Sigmoid colon (tissue), 7 donors: Measurements from ENCODE around the gene CENPF. TPM values are rescaled to one million over a fixed set of nuclear protein-coding genes. Genes with fewer than 3 reads are reported as not detected.
"Not testable (repeated sequence)": the region's sequence is repeated elsewhere in the genome, so short reads cannot be mapped to it uniquely, and the experiment has no call there.

Source experiments
- DNase-seq: peaks from one replicate; pipeline ENCODE4 v3.0.0-alpha.2; 2019
- H3K27ac ChIP-seq, 4 donors: fragments of 200-600 bp; sonication (generic); one replicate each; pipeline ENCODE4 v1.5.1; 2016 to 2019; ENCODE audit warnings: mild to moderate bottlenecking in 1 of 4
- H3K27me3 ChIP-seq, 3 donors: fragments of 200-600 bp; sonication (generic); one replicate each; pipeline ENCODE4 v1.5.1; 2019; ENCODE audit warnings: mild to moderate bottlenecking in 1 of 3
- H3K36me3 ChIP-seq, 4 donors: fragments of 200-600 bp; sonication (generic); one replicate each; pipeline ENCODE4 v1.5.1; 2016 to 2019
- H3K4me1 ChIP-seq, 4 donors: fragments of 200-600 bp; sonication (generic); one replicate each; pipeline ENCODE4 v1.5.1; 2017 to 2019
- H3K4me3 ChIP-seq, 4 donors: fragments of 200-600 bp; sonication (generic); one replicate each; pipeline ENCODE4 v1.5.1; 2017 to 2019; ENCODE audit warnings: mild to moderate bottlenecking in 2 of 4, moderate library complexity in 1 of 4
- H3K9me3 ChIP-seq, 4 donors: fragments of 200-600 bp in 3 of 4; sonication (generic) in 3 of 4; one replicate each; pipeline versions ENCODE4 v1.5.1 to v1.6.1; 2013 to 2019
- CTCF ChIP-seq, 4 experiments: fragments of 450-650 bp in 3 of 4; fragments of 200-600 bp in 1 of 4; IDR thresholded peaks; one replicate each; pipeline ENCODE4 v1.5.1; 2016 to 2019; ENCODE audit warnings: antibody characterized with exemption in 4 of 4, mild to moderate bottlenecking in 3 of 4, moderate library complexity in 2 of 4
- EP300 ChIP-seq, 4 donors: sonication (generic); formaldehyde crosslinking; IDR thresholded peaks; one replicate each; pipeline ENCODE4 v1.6.1; 2017; ENCODE audit warnings: antibody characterized with exemption in 4 of 4
- POLR2A ChIP-seq, 2 donors: fragments of 450-650 bp; IDR thresholded peaks; one replicate each; pipeline ENCODE4 v1.6.1; 2016; ENCODE audit warnings: antibody characterized with exemption in 2 of 2, mild to moderate bottlenecking in 2 of 2, moderate library complexity in 2 of 2
- POLR2AphosphoS5 ChIP-seq, 4 donors: sonication (generic); formaldehyde crosslinking; IDR thresholded peaks; one replicate each; pipeline ENCODE4 v1.6.1; 2017; ENCODE audit warnings: antibody characterized with exemption in 4 of 4
- WGBS, 2 donors: extraction: QIAGEN DNeasy Blood & Tissue Kit; methylation state at CpG; one replicate each; pipeline ENCODE4 v1.1.7; 2013; 5-methylcytosine and 5-hydroxymethylcytosine counted together
- intact Hi-C: fragments of 100-400 bp; cut with DNase I; formaldehyde crosslinking; loops from one replicate; pipeline ENCODE4 v1.15.1; 2023
- polyA plus RNA-seq, 3 donors: library from polyadenylated mRNA; stranded (reverse); fragments of 200-250 nt; gene quantifications; one replicate each; pipeline ENCODE4 v1.2.3, GENCODE V29; 2013
- total RNA-seq, 4 donors: library from RNA; depleted of rRNA; stranded (reverse); fragments of >200 nt; gene quantifications; one replicate each; pipeline ENCODE4 v1.1.0, GENCODE V29; 2016
- donor health status: healthy with polysubstance abuse.
- donor health status: Bipolar disorder and iron deficiency.
- donor health status: healthy.

Gene CENPF
- total and polyA plus RNA-seq, 7 donors, result 0.36 to 25.2 (median 1.9) TPM

DNA sequence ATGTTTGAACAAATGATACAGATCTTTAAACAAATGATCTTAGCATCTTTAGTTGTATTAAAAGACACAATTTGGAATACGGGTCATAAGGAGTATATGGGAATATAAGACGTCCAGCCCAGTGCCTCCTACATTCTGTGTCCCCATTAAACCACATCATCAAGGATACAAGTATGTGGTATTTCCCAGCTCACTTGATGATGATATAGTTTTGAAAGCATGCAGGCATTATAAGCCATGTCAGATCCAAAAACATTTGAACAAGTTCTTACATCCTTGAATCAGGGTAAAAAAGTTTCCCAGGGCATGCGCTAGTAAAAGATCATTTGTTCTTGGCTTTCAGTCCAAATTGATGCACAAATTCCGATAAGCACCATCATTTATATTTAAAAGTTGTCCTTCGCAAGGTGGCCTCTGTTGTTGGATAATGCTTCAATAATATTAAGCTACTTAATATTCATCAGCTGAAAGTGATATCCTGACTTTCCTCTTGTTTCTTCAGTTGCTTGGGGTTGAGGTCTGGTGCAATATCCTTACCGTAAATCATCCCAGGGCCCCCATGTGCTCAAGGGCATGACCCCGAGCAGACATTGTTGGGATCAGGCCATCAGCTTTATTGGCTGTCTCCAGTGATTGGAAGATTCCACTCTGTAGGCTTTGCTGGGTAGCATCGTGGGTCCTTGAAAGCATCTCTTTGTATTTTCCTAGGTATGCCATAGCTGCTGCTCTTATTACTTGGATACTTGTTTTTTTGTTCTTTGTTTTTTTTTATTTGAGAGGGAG lies 61.8 kb downstream of the CENPF start:
- TF ChIP-seq POLR2AphosphoS5 (IDR thresholded peaks at IDR 0.05), result no peak
- no peak for TF ChIP-seq EP300 (IDR thresholded peaks at IDR 0.05)
- TF ChIP-seq POLR2A (IDR thresholded peaks at IDR 0.05), result no peak
- TF ChIP-seq CTCF (IDR thresholded peaks at IDR 0.05), result no peak
- 95% methylated on average over 8 of the region's 8 CpGs for WGBS, 2 donors
- no peaks in the 10 kb centered on the region for H3K4me1 ChIP-seq
- H3K9me3 ChIP-seq, result no peaks in the 10 kb centered on the region
- H3K27me3 ChIP-seq, result no peaks in the 10 kb centered on the region
- intact Hi-C loops, result no loop called here
- no peak for DNase-seq
- H3K4me3 ChIP-seq, result no peak overlapping the region
- no peak overlapping the region for H3K27ac ChIP-seq
- no peaks in the 10 kb centered on the region for H3K36me3 ChIP-seq

GRCh38 chr1:214665606-214666110 lies 62.7 kb downstream of the CENPF start:
- Histone ChIP-seq H3K27me3 (no peaks in the 10 kb centered on the region), H3K9me3 (no peaks in the 10 kb centered on the region), H3K27ac (no peak overlapping the region), H3K36me3 (no peaks in the 10 kb centered on the region), H3K4me3 (no peak overlapping the region), H3K4me1 (no peaks in the 10 kb centered on the region)
- intact Hi-C loops, result no loop called here
- no peak for DNase-seq
- WGBS, 2 donors, result 86 to 91% methylated on average over 4 of the region's 4 CpGs
- TF ChIP-seq CTCF (IDR thresholded peaks at IDR 0.05), result no peak
- TF ChIP-seq POLR2AphosphoS5 (IDR thresholded peaks at IDR 0.05), result no peak
- no peak for TF ChIP-seq EP300 (IDR thresholded peaks at IDR 0.05)
- no peak for TF ChIP-seq POLR2A (IDR thresholded peaks at IDR 0.05)

GRCh38 chr1:214666674-214667073 lies 63.7 kb downstream of the CENPF start:
- 93 to 99% methylated on average over 2 of the region's 2 CpGs for WGBS, 2 donors
- Histone ChIP-seq H3K4me1 (no peaks in the 10 kb centered on the region), H3K36me3 (no peaks in the 10 kb centered on the region), H3K4me3 (no peak overlapping the region), H3K27ac (no peak overlapping the region), H3K9me3 (no peaks in the 10 kb centered on the region), H3K27me3 (no peaks in the 10 kb centered on the region)
- intact Hi-C loops, result no loop called here
- TF ChIP-seq CTCF (IDR thresholded peaks at IDR 0.05) (no peak), EP300 (IDR thresholded peaks at IDR 0.05) (no peak), POLR2AphosphoS5 (IDR thresholded peaks at IDR 0.05) (no peak), POLR2A (IDR thresholded peaks at IDR 0.05) (no peak)
- no peak for DNase-seq

DNA sequence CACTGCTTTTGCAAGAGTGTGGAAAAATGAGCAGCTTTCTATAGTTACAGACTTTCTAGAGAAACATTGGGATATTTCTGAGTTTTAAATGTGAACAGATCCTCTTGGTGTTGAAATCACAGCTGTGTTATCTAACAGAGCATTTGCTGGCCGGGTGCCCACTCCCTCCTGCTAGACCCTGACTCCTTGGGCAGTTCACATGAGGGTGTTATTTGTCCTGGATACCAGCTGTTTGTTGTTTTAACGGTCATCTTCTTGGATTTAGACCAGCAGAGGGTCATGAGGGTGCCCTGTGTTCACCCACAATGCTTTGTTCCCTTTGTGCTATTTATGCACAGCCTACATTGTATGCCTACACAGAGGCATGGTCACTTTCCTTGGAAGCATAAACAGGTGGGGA lies 67.1 kb downstream of the CENPF start:
- TF ChIP-seq POLR2A (IDR thresholded peaks at IDR 0.05) (no peak), CTCF (IDR thresholded peaks at IDR 0.05) (no peak), EP300 (IDR thresholded peaks at IDR 0.05) (no peak), POLR2AphosphoS5 (IDR thresholded peaks at IDR 0.05) (no peak)
- H3K9me3 ChIP-seq, result no peaks in the 10 kb centered on the region
- H3K27ac ChIP-seq, result no peak overlapping the region
- no peaks in the 10 kb centered on the region for H3K27me3 ChIP-seq
- no peak overlapping the region for H3K4me3 ChIP-seq
- peak; percentile 71 for DNase-seq
- WGBS, 2 donors, result 66 to 79% methylated on average over 2 of the region's 2 CpGs
- no peaks in the 10 kb centered on the region for H3K36me3 ChIP-seq
- intact Hi-C loops, result no loop called here
- H3K4me1 ChIP-seq, result no peaks in the 10 kb centered on the region

DNA sequence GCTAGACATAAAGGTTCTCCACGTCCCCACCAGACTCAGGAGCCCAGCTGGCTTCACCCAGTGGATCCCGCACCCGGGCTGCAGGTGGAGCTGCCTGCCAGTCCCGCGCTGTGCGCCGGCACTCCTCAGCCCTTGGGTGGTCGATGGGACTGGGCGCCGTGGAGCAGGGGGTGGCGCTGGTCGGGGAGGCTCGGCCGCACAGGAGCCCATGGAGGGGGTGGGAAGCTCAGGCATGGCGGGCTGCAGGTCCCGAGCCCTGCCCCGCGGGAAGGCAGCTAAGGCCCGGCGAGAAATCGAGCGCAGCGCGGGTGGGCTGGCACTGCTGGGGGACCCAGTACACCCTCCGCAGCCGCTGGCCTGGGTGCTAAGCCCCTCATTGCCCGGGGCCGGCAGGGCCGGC lies 70.0 kb downstream of the CENPF start:
- WGBS, 2 donors, result 89 to 91% methylated on average over 27 to 29 of the region's 29 CpGs
- H3K27ac ChIP-seq, DNase-seq, H3K4me3 ChIP-seq, H3K9me3 ChIP-seq, intact Hi-C loops, H3K27me3 ChIP-seq, H3K36me3 ChIP-seq, H3K4me1 ChIP-seq: not testable (repeated sequence)
